GM23338 (cell line): ENCODE results near the gene COL6A1. TPM values are rescaled to one million over a fixed set of nuclear protein-coding genes. Genes with fewer than 3 reads are reported as not detected.

Experiments used
- ATAC-seq: fragments of 200-7000 bp; cut with Tn5 transposase; 3 replicates; pipeline ENCODE4 v1.9.1; 2020
- DNase-seq: peaks from one replicate; pipeline ENCODE4 v3.0.0-alpha.2; 2015; ENCODE audit warnings: low spot score
- H2AFZ ChIP-seq: fragments of 200-600 bp; sonication (generic); 2 replicates; pipeline ENCODE4 v1.8.0; 2016; ENCODE audit warnings: antibody characterized with exemption, mild to moderate bottlenecking, moderate library complexity
- H3F3A ChIP-seq: fragments of 200-600 bp; sonication (generic); replicated peaks from 2 replicates; pipeline ENCODE4 v1.8.0; 2017; ENCODE audit warnings: antibody characterized with exemption, mixed run types, low read depth
- H3K27ac ChIP-seq: fragments of 200-600 bp; sonication (generic); 2 replicates; pipeline ENCODE4 v1.6.1; 2016; ENCODE audit warnings: low read depth
- H3K27me3 ChIP-seq: fragments of 200-600 bp; sonication (generic); 2 replicates; pipeline ENCODE4 v1.8.0; 2016; ENCODE audit warnings: mild to moderate bottlenecking, mixed run types, moderate library complexity; ENCODE audit not compliant: insufficient read depth
- H3K36me3 ChIP-seq: fragments of 200-600 bp; sonication (generic); 2 replicates; pipeline ENCODE4 v1.8.0; 2016; ENCODE audit warnings: mild to moderate bottlenecking; ENCODE audit not compliant: insufficient read depth
- H3K4me1 ChIP-seq: fragments of 200-600 bp; sonication (generic); 2 replicates; pipeline ENCODE4 v1.8.0; 2016; ENCODE audit warnings: mild to moderate bottlenecking, moderate library complexity; ENCODE audit not compliant: insufficient read depth
- H3K4me2 ChIP-seq: fragments of 200-600 bp; sonication (generic); 2 replicates; pipeline ENCODE4 v1.7.1; 2017; ENCODE audit warnings: mixed run types
- H3K4me3 ChIP-seq: fragments of 200-600 bp; sonication (generic); 2 replicates; pipeline ENCODE4 v1.6.1; 2016; ENCODE audit warnings: mixed run types
- H3K79me2 ChIP-seq: fragments of 200-600 bp; sonication (generic); replicated peaks from 2 replicates; pipeline ENCODE4 v1.8.0; 2017; ENCODE audit warnings: mild to moderate bottlenecking; ENCODE audit not compliant: insufficient read depth
- H3K9me2 ChIP-seq: fragments of 200-600 bp; sonication (generic); 2 replicates; pipeline ENCODE4 v1.8.0; 2017; ENCODE audit not compliant: insufficient read depth
- H4K20me1 ChIP-seq: fragments of 200-600 bp; sonication (generic); replicated peaks from 2 replicates; pipeline ENCODE4 v1.8.0; 2017; ENCODE audit warnings: mild to moderate bottlenecking; ENCODE audit not compliant: insufficient read depth
- H3K27ac Mint-ChIP-seq: 2 replicates; pipeline ENCODE4 v1.8.0; 2020; ENCODE audit warnings: inconsistent platforms, mild to moderate bottlenecking, moderate library complexity, mixed read lengths
- H3K27me3 Mint-ChIP-seq: 3 replicates; pipeline ENCODE4 v1.8.0; 2022; ENCODE audit warnings: low read depth, mild to moderate bottlenecking, moderate library complexity, mixed read lengths, inconsistent platforms; ENCODE audit not compliant: insufficient read depth, poor library complexity
- H3K36me3 Mint-ChIP-seq: 3 replicates; pipeline ENCODE4 v1.8.0; 2021; ENCODE audit warnings: low read depth, mild to moderate bottlenecking, inconsistent platforms, moderate library complexity, mixed read lengths
- H3K4me1 Mint-ChIP-seq: 3 replicates; pipeline ENCODE4 v1.8.0; 2020; ENCODE audit warnings: mild to moderate bottlenecking, inconsistent platforms, mixed read lengths
- H3K4me3 Mint-ChIP-seq: 3 replicates; pipeline ENCODE4 v1.8.0; 2021; ENCODE audit warnings: moderate library complexity, mild to moderate bottlenecking, inconsistent platforms, mixed read lengths
- H3K9me3 Mint-ChIP-seq: 3 replicates; pipeline ENCODE4 v1.8.0; 2020; ENCODE audit warnings: moderate library complexity, mild to moderate bottlenecking, inconsistent platforms, mixed read lengths
- CREB1 ChIP-seq: fragments of 250-450 bp; sonication (Bioruptor Pico); IDR thresholded peaks from 2 replicates; pipeline ENCODE4 v1.5.0; 2020; ENCODE audit warnings: low read depth, mild to moderate bottlenecking, moderate library complexity
- CTCF ChIP-seq, 2 experiments: fragments of 200-600 bp in 1 of 2; sonication (generic) in 1 of 2; conservative IDR thresholded peaks; 2 replicates each; pipeline versions ENCODE4 v1.5.1 to v1.6.1; 2016 to 2017; ENCODE audit warnings: antibody characterized with exemption in 2 of 2, low read depth in 2 of 2, mild to moderate bottlenecking in 2 of 2, moderate library complexity in 1 of 2
- EZH2 ChIP-seq: fragments of 200-600 bp; sonication (generic); IDR thresholded peaks from one replicate; pipeline ENCODE4 v1.8.0; 2017; ENCODE audit warnings: antibody characterized with exemption, mild to moderate bottlenecking, low read depth; ENCODE audit not compliant: unreplicated experiment
- EZH2phosphoT487 ChIP-seq: fragments of 200-600 bp; sonication (generic); IDR thresholded peaks from one replicate; pipeline ENCODE4 v1.8.1; 2018; ENCODE audit warnings: antibody characterized with exemption; ENCODE audit not compliant: unreplicated experiment
- JUNB ChIP-seq: IDR thresholded peaks from one replicate; pipeline ENCODE4 v1.6.1; 2016; ENCODE audit warnings: antibody characterized with exemption; ENCODE audit not compliant: unreplicated experiment
- NANOG ChIP-seq: IDR thresholded peaks from 2 replicates; pipeline ENCODE4 v1.6.1; 2016; ENCODE audit warnings: antibody characterized with exemption, borderline replicate concordance
- POLR2AphosphoS5 ChIP-seq: IDR thresholded peaks from 2 replicates; pipeline ENCODE4 v1.6.1; 2016; ENCODE audit warnings: antibody characterized with exemption, low read depth
- polyA plus RNA-seq: library from polyadenylated mRNA; unstranded; fragments of >200 nt; fragmentation: Nextera tagmentation; extraction: Ambion mirVana; gene quantifications from 2 replicates; pipeline ENCODE4 v1.2.1, GENCODE V29; 2016
- total RNA-seq: library from RNA; depleted of rRNA; stranded (reverse); fragments of >200 nt; shearing (Covaris generic); gene quantifications from 2 replicates; pipeline ENCODE4 v1.2.3, GENCODE V29; 2014
- TF ChIP-seq, protein P1 (sequence below): fragments of 250-450 bp; sonication (Bioruptor Pico); IDR thresholded peaks from 2 replicates; pipeline ENCODE4 v1.5.0; 2020; ENCODE audit warnings: mild to moderate bottlenecking, moderate library complexity
- TF ChIP-seq, protein P2 (sequence below): IDR thresholded peaks from 2 replicates; pipeline ENCODE4 v1.6.1; 2016; ENCODE audit warnings: antibody characterized with exemption

The COL6A1 gene
- total and polyA plus RNA-seq, 2 experiments from 2014 or later: 76.0 to 180 TPM

DNA sequence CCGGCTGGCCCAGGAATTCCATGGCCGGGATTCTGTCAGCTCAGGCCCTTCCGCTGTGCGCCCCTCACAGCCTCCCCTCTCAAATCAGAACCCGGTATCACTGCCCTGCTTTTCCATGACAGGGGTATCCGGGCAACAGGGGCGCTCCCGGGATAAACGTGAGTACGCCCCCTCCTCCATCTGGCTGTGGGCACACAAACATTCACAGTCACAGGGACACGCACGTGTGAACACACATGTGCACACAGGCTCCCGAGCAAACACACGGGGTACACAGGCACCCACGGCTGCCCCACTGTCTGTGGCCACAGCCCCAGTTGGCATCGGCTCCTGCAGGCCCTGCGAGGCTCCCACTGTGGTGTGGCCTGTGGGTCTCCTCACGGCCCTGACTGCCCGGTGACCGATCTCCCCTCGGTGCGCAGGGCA lies 16.7 kb downstream of the COL6A1 start (continued):
- TF ChIP-seq, protein P1, sequence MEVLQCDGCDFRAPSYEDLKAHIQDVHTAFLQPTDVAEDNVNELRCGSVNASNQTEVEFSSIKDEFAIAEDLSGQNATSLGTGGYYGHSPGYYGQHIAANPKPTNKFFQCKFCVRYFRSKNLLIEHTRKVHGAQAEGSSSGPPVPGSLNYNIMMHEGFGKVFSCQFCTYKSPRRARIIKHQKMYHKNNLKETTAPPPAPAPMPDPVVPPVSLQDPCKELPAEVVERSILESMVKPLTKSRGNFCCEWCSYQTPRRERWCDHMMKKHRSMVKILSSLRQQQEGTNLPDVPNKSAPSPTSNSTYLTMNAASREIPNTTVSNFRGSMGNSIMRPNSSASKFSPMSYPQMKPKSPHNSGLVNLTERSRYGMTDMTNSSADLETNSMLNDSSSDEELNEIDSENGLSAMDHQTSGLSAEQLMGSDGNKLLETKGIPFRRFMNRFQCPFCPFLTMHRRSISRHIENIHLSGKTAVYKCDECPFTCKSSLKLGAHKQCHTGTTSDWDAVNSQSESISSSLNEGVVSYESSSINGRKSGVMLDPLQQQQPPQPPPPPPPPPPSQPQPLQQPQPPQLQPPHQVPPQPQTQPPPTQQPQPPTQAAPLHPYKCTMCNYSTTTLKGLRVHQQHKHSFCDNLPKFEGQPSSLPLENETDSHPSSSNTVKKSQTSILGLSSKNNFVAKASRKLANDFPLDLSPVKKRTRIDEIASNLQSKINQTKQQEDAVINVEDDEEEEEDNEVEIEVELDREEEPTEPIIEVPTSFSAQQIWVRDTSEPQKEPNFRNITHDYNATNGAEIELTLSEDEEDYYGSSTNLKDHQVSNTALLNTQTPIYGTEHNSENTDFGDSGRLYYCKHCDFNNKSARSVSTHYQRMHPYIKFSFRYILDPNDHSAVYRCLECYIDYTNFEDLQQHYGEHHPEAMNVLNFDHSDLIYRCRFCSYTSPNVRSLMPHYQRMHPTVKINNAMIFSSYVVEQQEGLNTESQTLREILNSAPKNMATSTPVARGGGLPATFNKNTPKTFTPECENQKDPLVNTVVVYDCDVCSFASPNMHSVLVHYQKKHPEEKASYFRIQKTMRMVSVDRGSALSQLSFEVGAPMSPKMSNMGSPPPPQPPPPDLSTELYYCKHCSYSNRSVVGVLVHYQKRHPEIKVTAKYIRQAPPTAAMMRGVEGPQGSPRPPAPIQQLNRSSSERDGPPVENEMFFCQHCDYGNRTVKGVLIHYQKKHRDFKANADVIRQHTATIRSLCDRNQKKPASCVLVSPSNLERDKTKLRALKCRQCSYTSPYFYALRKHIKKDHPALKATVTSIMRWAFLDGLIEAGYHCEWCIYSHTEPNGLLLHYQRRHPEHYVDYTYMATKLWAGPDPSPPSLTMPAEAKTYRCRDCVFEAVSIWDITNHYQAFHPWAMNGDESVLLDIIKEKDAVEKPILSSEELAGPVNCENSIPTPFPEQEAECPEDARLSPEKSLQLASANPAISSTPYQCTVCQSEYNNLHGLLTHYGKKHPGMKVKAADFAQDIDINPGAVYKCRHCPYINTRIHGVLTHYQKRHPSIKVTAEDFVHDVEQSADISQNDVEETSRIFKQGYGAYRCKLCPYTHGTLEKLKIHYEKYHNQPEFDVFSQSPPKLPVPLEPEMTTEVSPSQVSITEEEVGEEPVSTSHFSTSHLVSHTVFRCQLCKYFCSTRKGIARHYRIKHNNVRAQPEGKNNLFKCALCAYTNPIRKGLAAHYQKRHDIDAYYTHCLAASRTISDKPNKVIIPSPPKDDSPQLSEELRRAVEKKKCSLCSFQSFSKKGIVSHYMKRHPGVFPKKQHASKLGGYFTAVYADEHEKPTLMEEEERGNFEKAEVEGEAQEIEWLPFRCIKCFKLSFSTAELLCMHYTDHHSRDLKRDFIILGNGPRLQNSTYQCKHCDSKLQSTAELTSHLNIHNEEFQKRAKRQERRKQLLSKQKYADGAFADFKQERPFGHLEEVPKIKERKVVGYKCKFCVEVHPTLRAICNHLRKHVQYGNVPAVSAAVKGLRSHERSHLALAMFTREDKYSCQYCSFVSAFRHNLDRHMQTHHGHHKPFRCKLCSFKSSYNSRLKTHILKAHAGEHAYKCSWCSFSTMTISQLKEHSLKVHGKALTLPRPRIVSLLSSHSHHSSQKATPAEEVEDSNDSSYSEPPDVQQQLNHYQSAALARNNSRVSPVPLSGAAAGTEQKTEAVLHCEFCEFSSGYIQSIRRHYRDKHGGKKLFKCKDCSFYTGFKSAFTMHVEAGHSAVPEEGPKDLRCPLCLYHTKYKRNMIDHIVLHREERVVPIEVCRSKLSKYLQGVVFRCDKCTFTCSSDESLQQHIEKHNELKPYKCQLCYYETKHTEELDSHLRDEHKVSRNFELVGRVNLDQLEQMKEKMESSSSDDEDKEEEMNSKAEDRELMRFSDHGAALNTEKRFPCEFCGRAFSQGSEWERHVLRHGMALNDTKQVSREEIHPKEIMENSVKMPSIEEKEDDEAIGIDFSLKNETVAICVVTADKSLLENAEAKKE (CRISPR knock-in tag): no peak
- TF ChIP-seq, protein P2, sequence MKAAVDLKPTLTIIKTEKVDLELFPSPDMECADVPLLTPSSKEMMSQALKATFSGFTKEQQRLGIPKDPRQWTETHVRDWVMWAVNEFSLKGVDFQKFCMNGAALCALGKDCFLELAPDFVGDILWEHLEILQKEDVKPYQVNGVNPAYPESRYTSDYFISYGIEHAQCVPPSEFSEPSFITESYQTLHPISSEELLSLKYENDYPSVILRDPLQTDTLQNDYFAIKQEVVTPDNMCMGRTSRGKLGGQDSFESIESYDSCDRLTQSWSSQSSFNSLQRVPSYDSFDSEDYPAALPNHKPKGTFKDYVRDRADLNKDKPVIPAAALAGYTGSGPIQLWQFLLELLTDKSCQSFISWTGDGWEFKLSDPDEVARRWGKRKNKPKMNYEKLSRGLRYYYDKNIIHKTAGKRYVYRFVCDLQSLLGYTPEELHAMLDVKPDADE: no peak
- TF ChIP-seq NANOG (no peak), POLR2AphosphoS5 (no peak), JUNB (no peak), EZH2phosphoT487 (no peak), EZH2 (no peak)

GRCh38 chr21:45998871-45999580 lies 17.5 kb downstream of the COL6A1 start:
- Mint-ChIP-seq H3K27ac (no peak overlapping the region), H3K27me3 (peaks cover 5% of the 10 kb centered on the region), H3K9me3 (no peaks in the 10 kb centered on the region; the same call in 2 of the 3 replicates), H3K4me3 (no peak overlapping the region), H3K4me1 (no peaks in the 10 kb centered on the region), H3K36me3 (peaks cover 4% of the 10 kb centered on the region)
- Histone ChIP-seq H3F3A (no peaks in the 10 kb centered on the region), H3K27ac (no peak overlapping the region), H3K9me2 (no peaks in the 10 kb centered on the region), H4K20me1 (no peaks in the 10 kb centered on the region), H3K27me3 (no peaks in the 10 kb centered on the region), H2AFZ (no peak overlapping the region), H3K4me3 (no peak overlapping the region), H3K4me1 (no peaks in the 10 kb centered on the region), H3K79me2 (no peaks in the 10 kb centered on the region), H3K36me3 (no peaks in the 10 kb centered on the region), H3K4me2 (no peak overlapping the region)
- ATAC-seq (no peak), DNase-seq (no peak)
- TF ChIP-seq JUNB (no peak), NANOG (no peak), CREB1 (no peak), CTCF (conservative IDR thresholded peaks at IDR 0.05; ENCODE audit: low read depth in 2 of 2) (no peak)
